Fibroblast of mammary gland (primary cell): Measurements from ENCODE around the gene HTR3C.
"Not testable (repeated sequence)": the region's sequence is repeated elsewhere in the genome, so short reads cannot be mapped to it uniquely, and the experiment has no call there.

Experiments
- DNase-seq: peaks from one replicate; pipeline ENCODE4 v3.0.0-alpha.2; 2010; ENCODE audit warnings: low read depth
- H3K4me3 ChIP-seq: 2 replicates; pipeline ENCODE4 v1.5.1; 2011; ENCODE audit warnings: low read depth, mild to moderate bottlenecking, low read length, moderate library complexity; ENCODE audit not compliant: control insufficient read depth
- TF ChIP-seq, protein P1 (sequence below): conservative IDR thresholded peaks from 2 replicates; pipeline ENCODE4 v1.5.1; 2011; ENCODE audit warnings: low read depth, low read length, inconsistent platforms; ENCODE audit not compliant: control insufficient read depth, insufficient read depth

HTR3C gene, protein sequence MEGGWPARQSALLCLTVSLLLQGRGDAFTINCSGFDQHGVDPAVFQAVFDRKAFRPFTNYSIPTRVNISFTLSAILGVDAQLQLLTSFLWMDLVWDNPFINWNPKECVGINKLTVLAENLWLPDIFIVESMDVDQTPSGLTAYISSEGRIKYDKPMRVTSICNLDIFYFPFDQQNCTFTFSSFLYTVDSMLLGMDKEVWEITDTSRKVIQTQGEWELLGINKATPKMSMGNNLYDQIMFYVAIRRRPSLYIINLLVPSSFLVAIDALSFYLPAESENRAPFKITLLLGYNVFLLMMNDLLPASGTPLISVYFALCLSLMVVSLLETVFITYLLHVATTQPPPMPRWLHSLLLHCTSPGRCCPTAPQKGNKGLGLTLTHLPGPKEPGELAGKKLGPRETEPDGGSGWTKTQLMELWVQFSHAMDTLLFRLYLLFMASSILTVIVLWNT

DNA sequence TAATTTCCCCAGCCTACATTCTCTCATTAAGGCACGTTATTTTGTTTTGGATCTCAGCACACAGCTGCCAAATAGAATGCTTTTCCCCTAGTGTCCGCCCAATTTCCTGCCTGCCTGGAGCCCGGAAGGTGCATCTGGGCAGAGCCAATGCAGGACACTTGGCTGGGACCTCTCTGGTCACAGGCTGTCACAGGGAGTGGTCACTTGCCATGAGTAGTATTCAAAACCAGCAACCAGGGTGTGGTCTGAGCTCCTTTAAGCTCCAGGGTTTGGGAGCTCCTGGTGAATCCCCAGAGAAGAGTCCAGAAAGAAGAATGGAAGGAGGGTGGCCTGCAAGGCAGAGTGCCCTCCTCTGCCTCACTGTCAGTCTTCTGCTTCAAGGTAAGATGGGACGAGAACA, at the start of gene HTR3C:
HTR3C (plus strand) TSS at position 281 of the 400 bp plus-strand sequence; CDS start at position 315, 34 bp downstream.
- no peak for DNase-seq
- TF ChIP-seq, protein P1, sequence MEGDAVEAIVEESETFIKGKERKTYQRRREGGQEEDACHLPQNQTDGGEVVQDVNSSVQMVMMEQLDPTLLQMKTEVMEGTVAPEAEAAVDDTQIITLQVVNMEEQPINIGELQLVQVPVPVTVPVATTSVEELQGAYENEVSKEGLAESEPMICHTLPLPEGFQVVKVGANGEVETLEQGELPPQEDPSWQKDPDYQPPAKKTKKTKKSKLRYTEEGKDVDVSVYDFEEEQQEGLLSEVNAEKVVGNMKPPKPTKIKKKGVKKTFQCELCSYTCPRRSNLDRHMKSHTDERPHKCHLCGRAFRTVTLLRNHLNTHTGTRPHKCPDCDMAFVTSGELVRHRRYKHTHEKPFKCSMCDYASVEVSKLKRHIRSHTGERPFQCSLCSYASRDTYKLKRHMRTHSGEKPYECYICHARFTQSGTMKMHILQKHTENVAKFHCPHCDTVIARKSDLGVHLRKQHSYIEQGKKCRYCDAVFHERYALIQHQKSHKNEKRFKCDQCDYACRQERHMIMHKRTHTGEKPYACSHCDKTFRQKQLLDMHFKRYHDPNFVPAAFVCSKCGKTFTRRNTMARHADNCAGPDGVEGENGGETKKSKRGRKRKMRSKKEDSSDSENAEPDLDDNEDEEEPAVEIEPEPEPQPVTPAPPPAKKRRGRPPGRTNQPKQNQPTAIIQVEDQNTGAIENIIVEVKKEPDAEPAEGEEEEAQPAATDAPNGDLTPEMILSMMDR, result no peak

DNA sequence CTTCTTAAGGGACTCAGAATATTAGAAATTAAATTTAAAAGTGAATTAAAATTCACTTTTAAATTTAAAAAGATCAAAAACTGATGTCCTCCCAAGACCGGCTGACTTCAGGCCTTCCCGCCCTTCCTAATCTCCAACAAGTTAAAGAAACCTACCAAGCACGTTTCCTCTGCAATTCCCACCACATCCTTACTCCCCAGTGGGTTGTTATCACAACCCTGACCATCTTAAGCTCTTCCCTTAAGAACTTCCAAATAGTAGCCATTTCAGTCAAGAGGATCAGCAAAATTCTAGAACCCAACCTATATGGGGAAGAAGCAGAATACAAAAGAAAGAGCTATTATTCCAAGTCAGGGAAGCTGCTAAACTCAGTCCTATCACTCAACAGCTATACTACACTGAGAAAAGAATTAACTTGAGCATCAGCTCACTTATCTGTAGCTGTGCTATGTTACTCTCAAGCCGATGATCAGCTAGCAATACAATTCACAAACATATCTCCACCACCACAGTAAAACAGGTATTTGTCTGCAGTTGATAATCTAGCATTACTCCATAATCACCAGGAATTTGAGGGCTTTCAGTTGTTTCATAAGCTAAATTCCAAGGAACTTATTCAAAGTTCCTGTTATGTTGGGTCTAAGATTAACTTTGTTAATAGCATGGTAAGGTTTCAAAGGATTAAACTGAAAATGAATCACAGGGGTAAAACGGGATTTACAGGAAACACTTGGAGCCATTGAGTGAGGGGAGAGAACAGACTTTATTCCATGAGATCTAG, 49.5 kb upstream of the HTR3C start:
- peak; percentile 38 for DNase-seq
- TF ChIP-seq, protein P1, result no peak
- no peak overlapping the region for H3K4me3 ChIP-seq

More for the DNA sequence above, at the start of gene HTR3C:
- H3K4me3 ChIP-seq, result no peak within 1 kb of the TSS

DNA sequence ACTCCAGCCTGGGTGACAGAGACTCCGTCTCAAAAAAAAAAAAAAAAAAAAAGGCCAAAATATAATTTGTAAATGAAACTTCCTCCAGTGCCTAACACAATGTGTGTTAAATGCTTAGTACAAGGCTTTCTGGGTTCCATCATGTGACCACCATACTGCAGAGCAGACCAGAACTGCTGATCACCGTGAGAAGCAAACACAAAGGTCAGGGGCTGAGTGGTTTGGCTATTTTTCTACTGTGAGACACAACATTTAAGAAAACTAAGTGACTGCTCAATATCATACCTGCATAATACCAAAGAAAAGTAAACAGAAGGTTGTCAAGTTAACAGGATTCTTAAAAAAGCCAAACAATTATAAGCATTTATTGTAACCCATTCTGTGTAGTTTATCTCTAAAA, 48.4 kb upstream of the HTR3C start:
- TF ChIP-seq, protein P1, result no peak
- DNase-seq, result no peak
- H3K4me3 ChIP-seq, result no peak overlapping the region

DNA sequence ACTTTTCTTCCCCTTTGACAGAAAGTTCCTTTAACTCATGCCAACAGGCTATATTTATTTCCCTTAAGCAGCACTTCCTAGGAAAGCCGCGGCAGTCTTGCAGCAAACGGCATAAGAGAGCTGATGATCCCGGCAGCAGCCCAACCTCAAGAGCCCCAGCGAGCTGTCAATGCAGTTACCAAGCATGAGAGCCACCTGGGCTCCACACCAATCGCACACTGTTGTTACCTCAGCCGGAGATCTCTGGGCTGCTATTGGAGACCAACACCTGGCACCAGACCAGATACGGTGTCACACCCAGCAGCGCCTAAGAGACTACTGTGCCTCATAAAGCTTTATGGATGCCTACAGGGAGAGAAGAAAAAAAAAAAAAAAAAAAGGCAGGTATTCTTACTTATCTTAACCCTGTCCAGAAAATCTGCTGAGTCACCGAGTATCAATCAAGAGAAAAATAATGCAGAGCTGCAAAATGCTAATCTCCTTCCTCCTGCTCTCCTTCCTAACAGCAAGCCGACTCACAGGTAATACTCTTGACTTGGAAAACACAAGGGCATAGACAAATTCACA, 46.8 kb upstream of the HTR3C start:
- H3K4me3 ChIP-seq, result no peak overlapping the region

DNA sequence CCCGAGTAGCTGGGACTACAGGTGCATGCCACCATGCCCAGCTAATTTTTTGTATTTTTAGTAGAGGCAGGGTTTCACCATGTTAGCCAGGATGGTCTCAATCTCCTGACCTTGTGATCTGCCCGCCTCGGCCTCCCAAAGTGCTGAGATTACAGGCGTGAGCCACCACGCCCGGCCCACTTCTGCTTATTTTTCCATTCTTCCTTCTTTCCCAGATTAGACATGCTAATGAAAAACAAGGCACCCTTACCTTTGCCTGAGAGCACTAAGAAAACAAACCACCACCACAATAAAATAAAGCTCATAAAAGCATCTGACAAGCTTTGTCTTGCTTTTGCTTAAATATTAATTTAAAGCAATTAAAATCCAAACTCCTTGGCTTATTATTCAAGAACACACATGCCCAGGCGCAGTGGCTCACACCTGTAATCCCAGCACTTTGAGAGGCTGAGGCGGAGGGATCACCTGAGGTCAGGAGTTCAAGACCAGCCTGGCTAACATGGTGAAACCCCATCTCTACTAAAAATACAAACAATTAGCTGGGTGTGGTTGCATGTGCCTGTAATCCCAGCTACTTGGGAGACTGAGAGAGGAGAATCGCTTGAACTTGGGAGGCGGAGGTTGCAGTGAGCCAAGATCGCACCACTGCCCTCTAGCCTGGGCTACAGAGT, 45.6 kb upstream of the HTR3C start:
- DNase-seq, H3K4me3 ChIP-seq: not testable (repeated sequence)

More for the DNA sequence above, 46.8 kb upstream of the HTR3C start:
- TF ChIP-seq, protein P1, result no peak
- DNase-seq, result peak; percentile 34

DNA sequence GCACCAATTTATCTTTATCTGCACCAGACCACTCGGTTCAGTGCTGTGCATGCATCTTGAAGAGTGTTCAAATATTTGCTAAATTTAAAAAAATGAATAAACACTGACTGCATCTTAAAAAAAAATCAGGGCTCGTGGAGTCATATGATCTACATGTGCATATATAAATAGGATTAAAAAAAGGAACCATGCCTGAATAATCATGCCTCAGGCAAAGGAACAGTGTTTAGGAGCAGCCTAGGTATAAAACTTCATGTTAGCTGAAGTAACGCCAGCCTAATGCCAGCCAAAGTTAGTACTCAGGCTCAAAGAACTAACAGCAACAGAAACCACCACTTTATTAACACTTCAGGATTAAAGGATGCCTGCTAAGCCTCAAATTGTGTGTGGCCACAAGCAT, 44.7 kb upstream of the HTR3C start:
- no peak for DNase-seq
- TF ChIP-seq, protein P1, result no peak
- H3K4me3 ChIP-seq, result no peak overlapping the region
